Breast epithelium (tissue), 3 donors: ENCODE measurements around the gene DHX35.

Source experiments
- POLR2A ChIP-seq: fragments of 450-650 bp; IDR thresholded peaks from one replicate; pipeline ENCODE4 v1.6.1; 2016; ENCODE audit warnings: antibody characterized with exemption, mild to moderate bottlenecking, moderate library complexity
- TF ChIP-seq, protein P1 (sequence below), 3 donors: fragments of 450-650 bp; IDR thresholded peaks; one replicate each; pipeline ENCODE4 v1.5.1; 2016 to 2017; ENCODE audit warnings: antibody characterized with exemption in 3 of 3, mild to moderate bottlenecking in 3 of 3, moderate library complexity in 3 of 3

DNA sequence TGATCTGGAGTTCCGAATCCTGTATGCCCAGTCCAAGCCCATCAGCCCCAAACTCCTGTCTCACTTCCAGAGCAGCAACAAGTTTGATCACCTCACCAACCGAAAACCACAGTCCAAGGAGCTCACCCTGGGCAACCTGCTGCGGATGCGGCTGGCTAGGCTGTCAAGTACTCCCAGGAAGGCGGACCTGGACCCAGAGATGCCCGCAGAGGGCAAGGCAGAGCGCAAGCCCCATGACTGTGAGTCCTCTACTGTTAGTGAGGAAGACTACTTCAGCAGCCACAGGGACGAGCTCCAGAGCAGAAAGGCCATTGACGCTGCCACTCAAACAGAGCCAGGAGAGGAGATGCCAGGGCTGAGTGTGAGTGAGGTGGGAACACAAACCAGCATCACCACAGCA, 10.5 kb upstream of the DHX35 start:
- TF ChIP-seq, protein P1, sequence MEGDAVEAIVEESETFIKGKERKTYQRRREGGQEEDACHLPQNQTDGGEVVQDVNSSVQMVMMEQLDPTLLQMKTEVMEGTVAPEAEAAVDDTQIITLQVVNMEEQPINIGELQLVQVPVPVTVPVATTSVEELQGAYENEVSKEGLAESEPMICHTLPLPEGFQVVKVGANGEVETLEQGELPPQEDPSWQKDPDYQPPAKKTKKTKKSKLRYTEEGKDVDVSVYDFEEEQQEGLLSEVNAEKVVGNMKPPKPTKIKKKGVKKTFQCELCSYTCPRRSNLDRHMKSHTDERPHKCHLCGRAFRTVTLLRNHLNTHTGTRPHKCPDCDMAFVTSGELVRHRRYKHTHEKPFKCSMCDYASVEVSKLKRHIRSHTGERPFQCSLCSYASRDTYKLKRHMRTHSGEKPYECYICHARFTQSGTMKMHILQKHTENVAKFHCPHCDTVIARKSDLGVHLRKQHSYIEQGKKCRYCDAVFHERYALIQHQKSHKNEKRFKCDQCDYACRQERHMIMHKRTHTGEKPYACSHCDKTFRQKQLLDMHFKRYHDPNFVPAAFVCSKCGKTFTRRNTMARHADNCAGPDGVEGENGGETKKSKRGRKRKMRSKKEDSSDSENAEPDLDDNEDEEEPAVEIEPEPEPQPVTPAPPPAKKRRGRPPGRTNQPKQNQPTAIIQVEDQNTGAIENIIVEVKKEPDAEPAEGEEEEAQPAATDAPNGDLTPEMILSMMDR (IDR thresholded peaks at IDR 0.05): no peak
- no peak for TF ChIP-seq POLR2A
